Omental fat pad (tissue), 4 donors: Measurements from ENCODE around the gene TM4SF20. TPM values are rescaled to one million over a fixed set of nuclear protein-coding genes. Genes with fewer than 3 reads are reported as not detected.
"Not testable (repeated sequence)": the region's sequence is repeated elsewhere in the genome, so short reads cannot be mapped to it uniquely, and the experiment has no call there.

Experiments
- ATAC-seq: fragments of 150-250 bp; one replicate; pipeline ENCODE4 v1.9.1; 2016; ENCODE audit warnings: mild to moderate bottlenecking, moderate library complexity; ENCODE audit not compliant: low FRiP score
- DNase-seq: peaks from one replicate; pipeline ENCODE4 v3.0.0-alpha.2; 2019; ENCODE audit warnings: low spot score
- total RNA-seq, 4 donors: library from RNA; depleted of rRNA; stranded (reverse); fragments of >200 nt; gene quantifications; one replicate each; pipeline ENCODE4 v1.1.0, GENCODE V29; 2016
- TF ChIP-seq, protein P1 (sequence below), 3 donors: fragments of 450-650 bp; IDR thresholded peaks; one replicate each; pipeline ENCODE4 v1.5.1; 2016 to 2017; ENCODE audit warnings: antibody characterized with exemption in 3 of 3, mild to moderate bottlenecking in 3 of 3, moderate library complexity in 2 of 3

TM4SF20 gene
- total RNA-seq, 4 donors from 2014 or later: not detected

DNA sequence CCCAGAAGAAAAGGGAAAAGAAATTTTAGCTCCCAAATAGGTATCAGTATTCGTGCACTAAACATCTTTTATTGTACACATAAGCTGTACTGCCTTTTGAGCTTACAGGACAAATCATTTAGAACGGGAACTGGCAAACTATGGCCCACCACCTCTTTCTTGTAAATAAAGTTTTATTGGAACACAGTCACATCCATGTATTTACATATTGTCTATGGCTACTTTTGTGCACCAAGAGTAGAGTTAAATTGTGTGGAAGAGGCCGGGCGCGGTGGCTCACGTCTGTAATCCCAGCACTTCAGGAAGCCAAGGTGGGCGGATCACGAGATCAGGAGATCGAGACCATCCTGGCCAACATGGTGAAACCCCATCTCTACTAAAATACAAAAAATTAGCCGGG lies 5.7 kb downstream of the TM4SF20 start:
- TF ChIP-seq, protein P1, sequence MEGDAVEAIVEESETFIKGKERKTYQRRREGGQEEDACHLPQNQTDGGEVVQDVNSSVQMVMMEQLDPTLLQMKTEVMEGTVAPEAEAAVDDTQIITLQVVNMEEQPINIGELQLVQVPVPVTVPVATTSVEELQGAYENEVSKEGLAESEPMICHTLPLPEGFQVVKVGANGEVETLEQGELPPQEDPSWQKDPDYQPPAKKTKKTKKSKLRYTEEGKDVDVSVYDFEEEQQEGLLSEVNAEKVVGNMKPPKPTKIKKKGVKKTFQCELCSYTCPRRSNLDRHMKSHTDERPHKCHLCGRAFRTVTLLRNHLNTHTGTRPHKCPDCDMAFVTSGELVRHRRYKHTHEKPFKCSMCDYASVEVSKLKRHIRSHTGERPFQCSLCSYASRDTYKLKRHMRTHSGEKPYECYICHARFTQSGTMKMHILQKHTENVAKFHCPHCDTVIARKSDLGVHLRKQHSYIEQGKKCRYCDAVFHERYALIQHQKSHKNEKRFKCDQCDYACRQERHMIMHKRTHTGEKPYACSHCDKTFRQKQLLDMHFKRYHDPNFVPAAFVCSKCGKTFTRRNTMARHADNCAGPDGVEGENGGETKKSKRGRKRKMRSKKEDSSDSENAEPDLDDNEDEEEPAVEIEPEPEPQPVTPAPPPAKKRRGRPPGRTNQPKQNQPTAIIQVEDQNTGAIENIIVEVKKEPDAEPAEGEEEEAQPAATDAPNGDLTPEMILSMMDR (IDR thresholded peaks at IDR 0.05): no peak
- no peak for ATAC-seq
- no peak for DNase-seq

DNA sequence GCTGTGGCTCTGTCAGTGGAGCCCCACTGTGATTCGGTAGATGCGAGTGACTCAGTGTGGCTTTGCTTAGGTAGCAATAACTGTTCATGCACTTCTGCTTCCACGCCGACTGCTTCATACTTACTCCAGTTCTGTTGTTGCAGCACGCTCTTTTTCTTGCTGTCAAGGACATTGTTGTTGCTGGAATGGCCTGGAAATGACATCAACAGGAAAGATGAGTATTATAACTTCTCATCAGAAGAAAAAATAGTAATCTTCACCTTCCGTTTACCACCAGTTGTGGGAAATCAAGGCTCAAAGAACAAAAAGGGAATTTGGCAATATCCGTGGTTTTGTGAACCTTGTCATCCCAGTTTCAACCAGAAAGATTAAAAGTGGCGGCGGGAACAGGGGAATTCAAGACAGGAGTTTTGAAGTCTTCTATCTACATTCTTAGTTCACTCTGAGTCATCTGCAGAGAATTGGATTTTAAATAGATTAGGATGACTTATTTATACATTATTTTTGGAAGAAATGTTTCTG lies 8.3 kb downstream of the TM4SF20 start:
- ATAC-seq (no peak), DNase-seq (no peak)
- TF ChIP-seq, protein P1 (IDR thresholded peaks at IDR 0.05): no peak

DNA sequence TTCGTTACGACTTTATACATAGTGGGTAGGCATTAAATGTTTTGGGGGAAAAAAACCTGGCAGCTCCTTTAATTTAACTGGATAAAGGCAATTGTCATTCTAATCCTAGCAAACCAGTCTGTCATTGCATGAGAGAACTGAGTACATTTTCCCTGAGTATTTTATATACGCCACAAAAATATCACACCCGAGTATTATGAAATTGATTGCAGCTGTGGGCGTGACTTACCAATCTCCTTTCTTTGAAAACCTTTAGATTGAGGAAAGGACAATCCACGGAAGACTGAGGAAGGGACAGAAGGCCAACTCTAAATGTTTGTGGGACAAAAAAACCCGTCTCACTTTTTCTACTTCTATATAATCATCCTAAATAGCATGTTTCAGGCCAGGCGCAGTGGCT lies 9.0 kb downstream of the TM4SF20 start:
- TF ChIP-seq, protein P1 (IDR thresholded peaks at IDR 0.05): no peak
- DNase-seq: no peak
- ATAC-seq: no peak

DNA sequence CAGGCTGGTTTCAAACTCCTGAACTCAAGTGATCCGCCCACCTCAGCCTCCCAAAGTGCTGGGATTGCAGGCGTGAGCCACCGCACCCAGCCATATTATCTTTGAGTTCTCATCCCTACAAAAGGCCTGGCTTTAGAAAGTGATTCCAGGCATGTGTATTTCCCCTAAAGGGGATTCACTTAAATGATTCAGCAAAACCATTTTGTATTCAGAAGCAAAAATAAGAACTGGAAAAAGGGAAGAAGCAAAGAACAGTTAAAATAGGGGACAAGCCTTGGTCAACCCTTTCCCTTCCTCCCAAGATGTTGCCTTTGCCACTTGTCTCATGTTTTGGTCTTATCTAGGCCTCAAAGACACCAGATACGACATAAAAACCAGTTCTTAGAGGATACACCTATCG lies 10.5 kb downstream of the TM4SF20 start:
- TF ChIP-seq, protein P1 (IDR thresholded peaks at IDR 0.05): no peak
- ATAC-seq (no peak), DNase-seq (no peak)

DNA sequence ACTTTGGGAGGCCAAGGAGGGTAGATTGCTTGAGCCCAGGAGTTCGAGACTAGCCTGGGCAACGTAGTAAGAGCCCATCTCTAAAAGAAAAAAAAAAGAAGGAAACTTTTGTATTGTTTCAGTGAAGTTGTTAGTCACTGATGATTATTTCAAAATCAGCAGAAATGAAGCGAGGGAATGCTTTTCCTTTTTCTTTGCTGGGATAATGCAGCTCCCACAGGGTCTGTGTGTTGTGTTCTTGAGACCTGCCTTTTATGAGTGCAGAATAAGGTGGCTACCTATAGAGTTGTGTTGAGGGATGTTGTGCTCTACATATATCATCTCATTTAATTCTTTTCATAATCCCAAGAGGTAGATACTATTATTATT lies 11.7 kb downstream of the TM4SF20 start:
- TF ChIP-seq, protein P1 (IDR thresholded peaks at IDR 0.05): no peak
- ATAC-seq (no peak), DNase-seq (no peak)

DNA sequence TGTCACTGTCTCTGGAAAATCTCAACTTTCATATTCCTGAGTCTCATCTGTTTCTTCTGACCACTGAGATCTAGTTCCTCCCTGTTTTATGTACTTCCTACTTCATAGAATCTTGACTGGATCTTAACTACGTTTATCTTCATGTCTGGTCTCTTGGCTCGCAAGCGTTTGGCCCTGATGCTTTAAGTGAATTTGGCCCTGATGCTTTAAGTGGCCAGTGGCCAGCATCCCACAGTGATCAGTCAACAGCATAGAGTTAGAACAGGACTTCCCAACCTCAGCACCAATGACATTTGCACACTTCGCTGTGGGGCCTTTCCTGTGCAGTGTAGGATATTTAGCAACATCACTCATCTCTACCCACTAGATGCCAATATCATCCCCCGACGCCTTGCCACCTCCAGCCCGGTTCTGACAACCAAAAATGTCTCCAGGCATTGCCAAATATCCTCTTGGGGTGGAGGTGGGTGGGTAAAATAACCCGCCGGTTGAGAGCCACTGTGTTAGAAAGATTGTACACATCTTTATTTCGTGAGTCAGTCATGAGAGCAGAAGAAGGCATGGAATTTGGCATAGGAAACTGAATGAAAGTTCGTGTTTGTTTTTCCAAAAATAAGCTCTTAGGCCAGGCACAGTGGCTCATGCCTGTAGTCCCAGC lies 12.2 kb downstream of the TM4SF20 start:
- DNase-seq: no peak
- TF ChIP-seq, protein P1 (IDR thresholded peaks at IDR 0.05): no peak
- ATAC-seq: peak; percentile 67

DNA sequence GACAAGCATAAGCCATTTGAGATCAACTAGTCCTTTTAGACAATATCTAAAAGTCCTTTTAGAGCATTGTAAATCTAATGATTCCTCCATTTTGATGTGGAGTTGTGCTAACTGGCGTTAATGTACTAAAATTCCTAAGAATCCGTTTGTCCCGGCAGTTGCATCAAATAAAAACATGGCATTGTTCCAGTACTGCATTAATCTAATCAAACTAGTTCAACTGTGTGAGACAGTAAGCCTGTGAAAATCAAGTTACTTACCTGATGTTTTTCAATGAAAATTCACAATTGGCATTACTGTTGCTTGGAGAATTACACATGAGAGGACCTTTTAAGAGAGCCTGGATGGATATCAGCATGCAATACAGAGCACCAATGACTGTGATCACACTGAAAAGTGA lies 13.3 kb downstream of the TM4SF20 start:
- ATAC-seq: no peak
- TF ChIP-seq, protein P1 (IDR thresholded peaks at IDR 0.05): no peak
- no peak for DNase-seq

DNA sequence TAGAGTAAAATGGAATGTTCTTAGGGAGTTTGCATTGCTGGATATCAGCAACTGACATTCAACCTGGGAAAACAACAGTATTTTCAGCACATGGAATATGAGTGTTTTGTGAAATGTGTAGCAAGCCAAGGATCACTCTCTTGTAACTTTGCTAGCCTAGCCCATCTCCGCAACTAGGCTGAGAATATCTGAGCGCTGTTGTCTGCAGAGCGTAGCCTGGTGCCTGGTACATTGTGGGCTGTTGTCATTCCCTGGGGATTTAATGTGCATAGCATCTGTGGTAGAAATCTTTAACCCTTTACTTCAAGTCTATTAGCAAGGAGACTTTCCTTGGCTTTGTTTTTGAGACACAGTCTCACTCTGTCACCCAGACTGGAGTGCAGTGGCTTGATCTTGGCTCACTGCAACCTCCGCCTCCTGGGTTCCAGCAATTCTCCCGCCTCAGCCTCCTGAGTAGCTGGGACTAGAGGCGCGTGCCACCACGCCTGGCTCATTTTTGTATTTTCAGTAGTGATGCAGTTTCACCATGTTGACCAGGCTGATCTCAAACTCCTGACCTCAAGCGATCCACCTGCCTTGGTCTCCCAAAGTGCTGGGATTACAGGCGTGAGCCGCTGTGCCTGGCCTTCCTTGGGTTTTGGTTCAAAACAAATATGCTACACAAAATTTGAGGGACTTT lies 14.4 kb downstream of the TM4SF20 start:
- ATAC-seq, DNase-seq: not testable (repeated sequence)
